ENCODE measurements around the gene TMTC4.

Gene TMTC4

GRCh38 chr13:100636004-100636403, 38.6 kb downstream of the TMTC4 start:
- TF ChIP-seq CTCF (IDR thresholded peaks at IDR 0.05; ENCODE audit: low read depth, low read length), result no peak
- in situ Hi-C loops (cut with HindIII; ENCODE audit: low sequenced_read_pairs), result no loop called here
- no peak overlapping the region for H3K4me3 ChIP-seq (ENCODE audit: low read depth, low read length)
- DNase-seq (ENCODE audit: low read depth, low spot score), result no peak

GRCh38 chr13:100634696-100635095, 39.9 kb downstream of the TMTC4 start:
- no peak overlapping the region for H3K4me3 ChIP-seq (ENCODE audit: low read depth, low read length)
- in situ Hi-C loops (cut with HindIII; ENCODE audit: low sequenced_read_pairs), result no loop called here
- no peak for TF ChIP-seq CTCF (IDR thresholded peaks at IDR 0.05; ENCODE audit: low read depth, low read length)
- no peak for DNase-seq (ENCODE audit: low read depth, low spot score)

GRCh38 chr13:100633461-100633860, 41.1 kb downstream of the TMTC4 start:
- in situ Hi-C loops (cut with HindIII; ENCODE audit: low sequenced_read_pairs), result no loop called here
- DNase-seq (ENCODE audit: low read depth, low spot score), result peak; percentile 87
- TF ChIP-seq CTCF (IDR thresholded peaks at IDR 0.05; ENCODE audit: low read depth, low read length), result no peak
- no peak overlapping the region for H3K4me3 ChIP-seq (ENCODE audit: low read depth, low read length)

GRCh38 chr13:100630555-100630954, 44.0 kb downstream of the TMTC4 start:
- no peak overlapping the region for H3K4me3 ChIP-seq (ENCODE audit: low read depth, low read length)
- in situ Hi-C loops (cut with HindIII; ENCODE audit: low sequenced_read_pairs), result no loop called here
- peak; percentile 21 for TF ChIP-seq CTCF (IDR thresholded peaks at IDR 0.05; ENCODE audit: low read depth, low read length)
- DNase-seq (ENCODE audit: low read depth, low spot score), result peak; percentile 27

- no peak for DNase-seq (ENCODE audit: low read depth, low spot score)
- no peak overlapping the region for H3K4me3 ChIP-seq (ENCODE audit: low read depth, low read length)
- in situ Hi-C loops (cut with HindIII; ENCODE audit: low sequenced_read_pairs), result no loop called here
- TF ChIP-seq CTCF (IDR thresholded peaks at IDR 0.05; ENCODE audit: low read depth, low read length), result no peak
Measured at GRCh38 chr13:100627120-100627519, 47.5 kb downstream of the TMTC4 start.

- no peak for DNase-seq (ENCODE audit: low read depth, low spot score)
- no peak for TF ChIP-seq CTCF (IDR thresholded peaks at IDR 0.05; ENCODE audit: low read depth, low read length)
- H3K4me3 ChIP-seq (ENCODE audit: low read depth, low read length), result no peak overlapping the region
- in situ Hi-C loops (cut with HindIII; ENCODE audit: low sequenced_read_pairs), result no loop called here
Measured at GRCh38 chr13:100625447-100625846, 49.1 kb downstream of the TMTC4 start.

GRCh38 chr13:100620792-100621191, 53.8 kb downstream of the TMTC4 start:
- no peak for TF ChIP-seq CTCF (IDR thresholded peaks at IDR 0.05; ENCODE audit: low read depth, low read length)
- in situ Hi-C loops (cut with HindIII; ENCODE audit: low sequenced_read_pairs), result no loop called here
- no peak for DNase-seq (ENCODE audit: low read depth, low spot score)
- no peak overlapping the region for H3K4me3 ChIP-seq (ENCODE audit: low read depth, low read length)
